Fibroblast of lung (primary cell): Measurements from ENCODE around the gene TMEM233. TPM values are rescaled to one million over a fixed set of nuclear protein-coding genes. Genes with fewer than 3 reads are reported as not detected.

ENCODE experiments used
- DNase-seq, 2 donors: peaks; one replicate each; pipeline versions ENCODE4 v3.0.0 to v3.0.0-alpha.2; 2010; ENCODE audit warnings: low read depth in 2 of 2
- H2AFZ ChIP-seq: 2 replicates; pipeline ENCODE4 v1.5.1; 2012; ENCODE audit warnings: low read length, control low read depth, inconsistent platforms
- H3K27ac ChIP-seq: 2 replicates; pipeline ENCODE4 v1.5.1; 2011; ENCODE audit warnings: low read length, control low read depth; ENCODE audit not compliant: insufficient read depth
- H3K27me3 ChIP-seq: 2 replicates; pipeline ENCODE4 v1.5.1; 2011; ENCODE audit warnings: mild to moderate bottlenecking, low read length; ENCODE audit not compliant: control insufficient read depth, insufficient read depth
- H3K36me3 ChIP-seq: 2 replicates; pipeline ENCODE4 v1.5.1; 2011; ENCODE audit warnings: low read length; ENCODE audit not compliant: control insufficient read depth, insufficient read depth
- H3K4me1 ChIP-seq: 2 replicates; pipeline ENCODE4 v1.5.1; 2011; ENCODE audit warnings: low read length; ENCODE audit not compliant: control insufficient read depth, insufficient read depth; ENCODE audit errors: extremely low read depth
- H3K4me2 ChIP-seq: 2 replicates; pipeline ENCODE4 v1.5.1; 2011; ENCODE audit warnings: low read length, control low read depth; ENCODE audit not compliant: insufficient read depth; ENCODE audit errors: extremely low read depth
- H3K4me3 ChIP-seq, 4 experiments: fragments of 200-600 bp in 1 of 4; sonication (generic) in 1 of 4; replicated peaks in 1 of 4; 2 replicates each; pipeline ENCODE4 v1.5.1; 2011 to 2016; ENCODE audit warnings: low read length in 4 of 4, low read depth in 3 of 4, mild to moderate bottlenecking in 3 of 4, control low read depth in 2 of 4, inconsistent platforms in 1 of 4, mixed read lengths in 1 of 4; ENCODE audit not compliant: insufficient read depth in 1 of 4; ENCODE audit errors: control extremely low read depth in 1 of 4
- H3K79me2 ChIP-seq: 2 replicates; pipeline ENCODE4 v1.5.1; 2012; ENCODE audit warnings: mild to moderate bottlenecking, low read length, inconsistent platforms; ENCODE audit not compliant: control insufficient read depth, insufficient read depth
- H3K9ac ChIP-seq: 2 replicates; pipeline ENCODE4 v1.5.1; 2011; ENCODE audit warnings: mild to moderate bottlenecking, low read length, control low read depth; ENCODE audit not compliant: insufficient read depth
- H3K9me3 ChIP-seq: 2 replicates; pipeline ENCODE4 v1.5.1; 2012; ENCODE audit warnings: low read depth, low read length; ENCODE audit not compliant: control insufficient read depth, insufficient read depth
- H4K20me1 ChIP-seq: 2 replicates; pipeline ENCODE4 v1.5.1; 2011; ENCODE audit warnings: low read length; ENCODE audit not compliant: control insufficient read depth, insufficient read depth; ENCODE audit errors: extremely low read depth
- EZH2 ChIP-seq: IDR thresholded peaks from 2 replicates; pipeline ENCODE4 v1.5.1; 2012; ENCODE audit warnings: low read length, control low read depth, mild to moderate bottlenecking; ENCODE audit errors: missing control alignments
- polyA plus RNA-seq, 2 donors: library from polyadenylated mRNA; depleted of rRNA in 1 of 2; stranded (reverse) in 1 of 2; unstranded in 1 of 2; fragments of >200 nt; gene quantifications; 2 replicates each; pipeline ENCODE4 v1.2.1, GENCODE V29; 2011 to 2012; ENCODE audit warnings: missing spikeins in 1 of 2
- total RNA-seq: library from RNA; depleted of rRNA; stranded (reverse); fragments of >200 nt; gene quantifications from 2 replicates; pipeline ENCODE4 v1.2.1, GENCODE V29; 2014
- TF ChIP-seq, protein P1 (sequence below), 2 donors: IDR thresholded peaks in 1 of 2; conservative IDR thresholded peaks in 1 of 2; 1 replicate in 1 of 2; 2 replicates in 1 of 2; pipeline ENCODE4 v1.5.1; 2011 to 2012; ENCODE audit warnings: low read length in 2 of 2, control low read depth in 1 of 2, inconsistent platforms in 1 of 2, low read depth in 1 of 2, mild to moderate bottlenecking in 1 of 2

The TMEM233 gene
- total and polyA plus RNA-seq, 2 donors (not counting 1 experiment from before 2014, with no cell fraction given), result under 0.01 TPM; not detected in 1

DNA sequence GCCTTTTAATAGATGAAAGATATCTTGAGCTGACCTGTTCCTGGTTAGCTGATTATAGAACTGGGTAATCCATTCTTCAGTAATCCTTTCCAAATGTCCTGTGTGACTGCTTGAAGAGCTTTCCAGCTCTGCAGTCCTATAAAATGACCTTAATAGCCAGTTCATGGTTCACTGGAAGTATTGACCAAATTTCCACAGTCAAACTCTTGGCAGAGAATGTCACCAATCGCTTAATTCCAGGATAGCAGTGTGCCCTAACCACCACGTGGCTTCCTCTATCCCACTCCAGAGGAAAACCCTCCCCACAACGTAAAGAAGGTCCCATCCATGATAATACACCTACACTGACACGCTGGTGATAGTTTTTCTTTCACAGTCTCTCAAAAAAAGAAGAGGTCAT lies 91.8 kb downstream of the TMEM233 start:
- no peak for TF ChIP-seq EZH2
- TF ChIP-seq, protein P1, sequence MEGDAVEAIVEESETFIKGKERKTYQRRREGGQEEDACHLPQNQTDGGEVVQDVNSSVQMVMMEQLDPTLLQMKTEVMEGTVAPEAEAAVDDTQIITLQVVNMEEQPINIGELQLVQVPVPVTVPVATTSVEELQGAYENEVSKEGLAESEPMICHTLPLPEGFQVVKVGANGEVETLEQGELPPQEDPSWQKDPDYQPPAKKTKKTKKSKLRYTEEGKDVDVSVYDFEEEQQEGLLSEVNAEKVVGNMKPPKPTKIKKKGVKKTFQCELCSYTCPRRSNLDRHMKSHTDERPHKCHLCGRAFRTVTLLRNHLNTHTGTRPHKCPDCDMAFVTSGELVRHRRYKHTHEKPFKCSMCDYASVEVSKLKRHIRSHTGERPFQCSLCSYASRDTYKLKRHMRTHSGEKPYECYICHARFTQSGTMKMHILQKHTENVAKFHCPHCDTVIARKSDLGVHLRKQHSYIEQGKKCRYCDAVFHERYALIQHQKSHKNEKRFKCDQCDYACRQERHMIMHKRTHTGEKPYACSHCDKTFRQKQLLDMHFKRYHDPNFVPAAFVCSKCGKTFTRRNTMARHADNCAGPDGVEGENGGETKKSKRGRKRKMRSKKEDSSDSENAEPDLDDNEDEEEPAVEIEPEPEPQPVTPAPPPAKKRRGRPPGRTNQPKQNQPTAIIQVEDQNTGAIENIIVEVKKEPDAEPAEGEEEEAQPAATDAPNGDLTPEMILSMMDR (conservative IDR thresholded peaks at IDR 0.05 in 1 of 2, IDR thresholded peaks at IDR 0.05 in 1 of 2; ENCODE audit: low read depth in 1 of 2, low read length in 2 of 2), result no peak
- Histone ChIP-seq H4K20me1 (no peaks in the 10 kb centered on the region), H3K36me3 (peaks cover 15% of the 10 kb centered on the region), H3K9me3 (no peaks in the 10 kb centered on the region), H3K4me2 (no peak overlapping the region), H3K4me3 (no peak overlapping the region), H3K4me1 (no peaks in the 10 kb centered on the region), H3K27me3 (no peaks in the 10 kb centered on the region), H2AFZ (no peak overlapping the region), H3K9ac (no peak overlapping the region), H3K27ac (no peak overlapping the region), H3K79me2 (no peaks in the 10 kb centered on the region)
- DNase-seq, result no peak

DNA sequence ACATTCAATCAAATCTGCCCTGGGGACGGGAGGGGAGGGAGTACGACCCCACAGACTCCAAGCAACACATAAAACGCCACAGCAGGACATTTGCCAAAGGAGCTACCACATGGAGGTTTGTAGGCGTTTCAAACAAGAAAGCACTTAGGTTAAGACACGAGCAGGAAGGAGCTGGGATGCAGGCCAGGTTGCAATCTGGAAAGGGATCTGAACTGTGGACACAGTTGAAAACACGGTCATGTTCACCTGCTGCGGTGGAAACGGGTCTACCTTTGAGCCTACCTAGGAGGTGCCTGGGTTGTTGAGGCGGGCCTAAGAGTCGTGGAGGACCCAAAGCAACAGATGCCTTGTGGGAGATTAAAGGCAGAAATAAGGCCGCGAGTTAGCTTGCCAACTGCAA lies 92.8 kb downstream of the TMEM233 start:
- H3K4me1 ChIP-seq, result no peaks in the 10 kb centered on the region
- DNase-seq, result no peak
- no peak overlapping the region for H2AFZ ChIP-seq
- H3K27me3 ChIP-seq, result no peaks in the 10 kb centered on the region
- no peaks in the 10 kb centered on the region for H3K9me3 ChIP-seq
- H3K4me2 ChIP-seq, result no peak overlapping the region
- no peak overlapping the region for H3K4me3 ChIP-seq
- peaks cover 15% of the 10 kb centered on the region for H3K36me3 ChIP-seq
- no peaks in the 10 kb centered on the region for H3K79me2 ChIP-seq
- TF ChIP-seq, protein P1 (conservative IDR thresholded peaks at IDR 0.05 in 1 of 2, IDR thresholded peaks at IDR 0.05 in 1 of 2; ENCODE audit: low read depth in 1 of 2, low read length in 2 of 2), result no peak
- H3K27ac ChIP-seq, result no peak overlapping the region
- no peaks in the 10 kb centered on the region for H4K20me1 ChIP-seq
- H3K9ac ChIP-seq, result no peak overlapping the region

DNA sequence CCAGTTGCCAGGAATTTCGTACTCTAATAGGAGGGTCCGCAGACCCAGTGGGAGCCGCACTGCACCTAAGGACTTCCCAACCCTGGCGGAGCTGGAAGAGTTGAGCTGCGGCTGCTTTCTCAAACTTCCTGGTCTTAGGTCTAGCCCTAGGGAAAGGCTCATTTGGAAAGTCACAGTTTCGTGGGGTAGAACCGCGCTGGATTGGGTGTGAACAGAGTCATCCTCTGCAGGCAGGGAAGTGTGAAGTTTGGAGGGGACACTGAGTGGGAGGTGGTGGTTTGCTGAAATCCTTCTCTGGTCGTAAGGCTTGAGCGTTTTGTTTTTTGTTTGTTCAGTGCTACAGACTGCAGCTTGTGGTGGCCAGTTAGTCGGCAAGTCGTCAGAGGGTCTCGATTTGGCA lies 93.2 kb downstream of the TMEM233 start:
- no peak for DNase-seq
- Histone ChIP-seq H3K4me2 (no peak overlapping the region), H2AFZ (no peak overlapping the region), H3K9me3 (no peaks in the 10 kb centered on the region), H3K4me1 (no peaks in the 10 kb centered on the region), H3K79me2 (no peaks in the 10 kb centered on the region), H3K27me3 (no peaks in the 10 kb centered on the region), H4K20me1 (no peaks in the 10 kb centered on the region), H3K9ac (no peak overlapping the region), H3K27ac (no peak overlapping the region), H3K36me3 (peaks cover 15% of the 10 kb centered on the region), H3K4me3 (no peak overlapping the region)
- no peak for TF ChIP-seq EZH2
- TF ChIP-seq, protein P1 (conservative IDR thresholded peaks at IDR 0.05 in 1 of 2, IDR thresholded peaks at IDR 0.05 in 1 of 2; ENCODE audit: low read depth in 1 of 2, low read length in 2 of 2), result no peak
